HepG2 (cell line): Measurements from ENCODE around the gene MBOAT7. TPM values are rescaled to one million over a fixed set of nuclear protein-coding genes. Genes with fewer than 3 reads are reported as not detected.

Experiments used
- ATAC-seq: fragments of 200-7000 bp; cut with Tn5 transposase; 3 replicates; pipeline ENCODE4 v1.9.1; 2020; ENCODE audit warnings: mild to moderate bottlenecking, moderate library complexity
- BruUV-seq: library from RNA; stranded (reverse); fragments of 400-500 nt; replicated peaks from 2 replicates; lab custom pipeline; 2021; lab: Mats Ljungman, UMichigan
- CTCF ChIA-PET: fragments of 300-600 bp; formaldehyde crosslinking; extraction: SDS; loops from one replicate; lab custom pipeline; 2021; ENCODE audit warnings: low total read pairs, inconsistent platforms, low intra/inter-chr PET ratio; lab: Yijun Ruan, JAX
- POLR2A ChIA-PET: fragments of 350-600 bp; sonication (Branson Sonifier 250); formaldehyde crosslinking; loops from one replicate; lab custom pipeline; 2020; ENCODE audit warnings: antibody characterized with exemption, inconsistent platforms; lab: Yijun Ruan, JAX
- DNase-seq: peaks from one replicate; pipeline ENCODE4 v3.0.0-alpha.2; 2015; ENCODE audit warnings: low spot score
- FAIRE-seq: peaks from 3 replicates; lab custom pipeline; 2011; peaks lifted over from hg19 to GRCh38; lab: Jason Lieb, UNC
- H2AFZ ChIP-seq: one replicate; pipeline ENCODE4 v1.6.1; 2011; ENCODE audit warnings: low read length, inconsistent platforms
- H3K27ac ChIP-seq: fragments of 300-600 bp; 3 replicates; pipeline ENCODE4 v1.8.0; 2011; ENCODE audit warnings: mixed run types, mild to moderate bottlenecking, mixed read lengths, low read length, inconsistent platforms; ENCODE audit not compliant: insufficient read depth; ENCODE audit errors: extremely low read length
- H3K27me3 ChIP-seq, 2 experiments: fragments of 200-600 bp in 1 of 2; 2 replicates in 1 of 2; 3 replicates in 1 of 2; pipeline versions ENCODE4 v1.6.0 to v1.8.0; 2011; ENCODE audit warnings: low read length in 2 of 2, mild to moderate bottlenecking in 2 of 2, moderate library complexity in 2 of 2, inconsistent platforms in 1 of 2; ENCODE audit not compliant: insufficient read depth in 2 of 2, control insufficient read depth in 1 of 2
- H3K36me3 ChIP-seq, 2 experiments: fragments of 200-600 bp in 1 of 2; replicated peaks in 1 of 2; 2 replicates in 1 of 2; 3 replicates in 1 of 2; pipeline versions ENCODE4 v1.5.1 to v1.8.0; 2011; ENCODE audit warnings: low read length in 2 of 2, inconsistent platforms in 1 of 2; ENCODE audit not compliant: insufficient read depth in 2 of 2, control insufficient read depth in 1 of 2
- H3K4me1 ChIP-seq: 2 replicates; pipeline ENCODE4 v1.5.1; 2012; ENCODE audit warnings: low read length, inconsistent platforms; ENCODE audit not compliant: insufficient read depth
- H3K4me2 ChIP-seq: 2 replicates; pipeline ENCODE4 v1.6.0; 2011; ENCODE audit warnings: low read depth, low read length, inconsistent platforms
- H3K4me3 ChIP-seq, 3 experiments: fragments of 200-600 bp in 1 of 3; sonication (generic), shearing (Covaris generic) in 1 of 3; replicated peaks in 1 of 3; 2 replicates each; pipeline ENCODE4 v1.5.1; 2011 to 2016; ENCODE audit warnings: low read length in 3 of 3, inconsistent platforms in 2 of 3, low read depth in 2 of 3, mild to moderate bottlenecking in 2 of 3, control low read depth in 1 of 3, mixed read lengths in 1 of 3; ENCODE audit not compliant: insufficient read depth in 1 of 3
- H3K79me2 ChIP-seq: one replicate; pipeline ENCODE4 v1.6.1; 2011; ENCODE audit warnings: low read length, inconsistent platforms; ENCODE audit not compliant: insufficient read depth
- H3K9ac ChIP-seq: 2 replicates; pipeline ENCODE4 v1.6.0; 2011; ENCODE audit warnings: mild to moderate bottlenecking, low read depth, low read length, inconsistent platforms; ENCODE audit not compliant: insufficient read depth
- H3K9me3 ChIP-seq: 2 replicates; pipeline ENCODE4 v1.5.1; 2012; ENCODE audit warnings: mild to moderate bottlenecking, low read length
- H4K20me1 ChIP-seq: 2 replicates; pipeline ENCODE4 v1.6.0; 2011; ENCODE audit warnings: inconsistent platforms, mild to moderate bottlenecking, low read length, moderate library complexity; ENCODE audit not compliant: insufficient read depth
- NCOA2 ChIP-seq: sonication (generic); formaldehyde crosslinking; IDR thresholded peaks from 2 replicates; pipeline ENCODE4 v1.8.0; 2022; ENCODE audit warnings: inconsistent platforms
- NKX3-1 ChIP-seq: sonication (generic); formaldehyde crosslinking; IDR thresholded peaks from 2 replicates; pipeline ENCODE4 v1.5.0; 2020; ENCODE audit warnings: missing genetic modification reagents
- PHF8 ChIP-seq: sonication (generic); formaldehyde crosslinking; IDR thresholded peaks from 2 replicates; pipeline ENCODE4 v1.5.0; 2020; ENCODE audit warnings: missing genetic modification reagents
- ZBTB7A ChIP-seq: sonication (generic); formaldehyde crosslinking; IDR thresholded peaks from 2 replicates; pipeline ENCODE4 v1.8.0; 2022; ENCODE audit warnings: mild to moderate bottlenecking, missing genetic modification reagents
- ZNF530 ChIP-seq: sonication (generic); formaldehyde crosslinking; IDR thresholded peaks from 2 replicates; pipeline ENCODE4 v1.5.0; 2020; ENCODE audit warnings: low read depth, mild to moderate bottlenecking, missing genetic modification reagents
- ZNF792 ChIP-seq: IDR thresholded peaks from 2 replicates; pipeline ENCODE4 v1.6.1; 2016
- WGBS: methylation state at CpG from one replicate; pipeline ENCODE4 v1.1.6; 2017; ENCODE audit warnings: low lambda C conversion rate; 5-methylcytosine and 5-hydroxymethylcytosine counted together
- in situ Hi-C: cut with HindIII; loops from 2 replicates; pipeline ENCODE4 v1.10.0; 2017; ENCODE audit warnings: low pct_unique_long_range_greater_than_20kb; ENCODE audit not compliant: extremely low pct_ligation_motif_present
- intact Hi-C: fragments of 100-400 bp; cut with micrococcal nuclease; formaldehyde crosslinking; loops from one replicate; pipeline ENCODE4 v1.10.0; 2022; ENCODE audit not compliant: unreplicated experiment
- polyA plus RNA-seq, 8 experiments: library from polyadenylated mRNA; depleted of rRNA in 3 of 8; stranded (reverse) in 7 of 8; unstranded in 1 of 8; fragments of >200 nt; fragmentation: Illumina TruSeq in 4 of 8; extraction: Trizol in 4 of 8; gene quantifications; 2 replicates each; pipeline versions ENCODE4 v1.2.1 to v1.2.3, GENCODE V29; 2011 to 2016; ENCODE audit warnings: low read depth in 4 of 8, missing spikeins in 1 of 8, mixed read lengths in 1 of 8; ENCODE audit not compliant: insufficient read depth in 1 of 8
- total RNA-seq, 5 experiments: library from RNA; depleted of rRNA; stranded (reverse); fragments of >200 nt; fragmentation: Illumina TruSeq; extraction: Trizol; gene quantifications; 2 replicates each; pipeline ENCODE4 v1.2.3, GENCODE V29; 2016; ENCODE audit warnings: low read depth in 1 of 5
- TF ChIP-seq, protein P1 (sequence below): sonication (generic); formaldehyde crosslinking; IDR thresholded peaks from 2 replicates; pipeline ENCODE4 v1.5.0; 2020; ENCODE audit warnings: missing genetic modification reagents
- TF ChIP-seq, protein P2 (sequence below): sonication (generic); formaldehyde crosslinking; IDR thresholded peaks from 2 replicates; pipeline ENCODE4 v1.4.0; 2020; ENCODE audit warnings: mild to moderate bottlenecking, missing genetic modification reagents, borderline replicate concordance
- TF ChIP-seq, protein P3 (sequence below): sonication (generic); formaldehyde crosslinking; IDR thresholded peaks from 2 replicates; pipeline ENCODE4 v1.4.0; 2020; ENCODE audit warnings: low read depth, missing genetic modification reagents

MBOAT7 gene
- total and polyA plus RNA-seq, 2 of the 13 experiments (the other 11 are each of a cell fraction or from before 2014, with no cell fraction given) = 22.2 to 25.5 TPM

DNA sequence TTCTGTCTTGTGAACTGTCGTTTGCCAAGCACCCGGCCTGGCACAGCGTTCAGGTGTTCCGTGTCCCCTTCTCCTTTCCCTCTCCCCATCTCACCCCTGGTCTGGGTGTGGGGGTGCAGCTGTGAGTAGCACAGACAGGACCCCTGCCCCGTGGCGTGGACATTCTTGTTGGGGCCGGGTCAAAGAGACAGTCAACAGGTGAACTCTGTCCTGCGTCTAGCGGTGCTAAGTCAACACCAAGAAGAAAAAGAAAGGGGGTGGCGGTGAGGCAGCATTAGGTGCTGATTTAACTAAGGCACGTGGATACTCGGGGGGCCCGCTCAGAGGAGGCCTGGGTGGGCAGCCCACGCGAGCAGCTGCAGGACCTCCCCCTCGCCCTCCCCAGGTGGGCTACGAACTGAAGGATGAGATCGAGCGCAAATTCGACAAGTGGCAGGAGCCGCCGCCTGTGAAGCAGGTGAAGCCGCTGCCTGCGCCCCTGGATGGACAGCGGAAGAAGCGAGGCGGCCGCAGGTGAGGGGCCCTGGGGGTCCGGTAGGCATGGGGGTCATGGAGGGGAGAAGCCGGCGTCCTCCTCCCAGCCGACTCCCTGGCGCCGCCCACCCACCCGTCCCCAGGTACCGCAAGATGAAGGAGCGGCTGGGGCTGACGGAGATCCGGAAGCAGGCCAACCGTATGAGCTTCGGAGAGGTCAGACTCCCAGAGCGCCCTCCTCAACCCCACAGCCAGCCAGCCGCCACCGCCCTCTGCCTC is 61.5 kb downstream of the MBOAT7 start:
- POLR2A ChIA-PET = no interaction called here
- H3K9ac ChIP-seq = no peak overlapping the region
- FAIRE-seq = no peak
- no TSS peak for BruUV-seq
- H3K36me3 ChIP-seq = peaks cover 15 to 56% of the 10 kb centered on the region in 2 experiments; a peak in 4 of 5 replicates
- ATAC-seq = no peak
- H2AFZ ChIP-seq = no peak overlapping the region
- WGBS = 94% methylated on average over 37 of the region's 44 CpGs
- DNase-seq = no peak
- H3K9me3 ChIP-seq = no peaks in the 10 kb centered on the region
- no peaks in the 10 kb centered on the region for H3K4me1 ChIP-seq
- in situ Hi-C loops (no loop called here), intact Hi-C loops (no loop called here)
- H4K20me1 ChIP-seq = no peaks in the 10 kb centered on the region
- H3K27ac ChIP-seq = no peak overlapping the region
- no peak overlapping the region for H3K4me2 ChIP-seq
- H3K27me3 ChIP-seq = no peaks in the 10 kb centered on the region
- no peak for TF ChIP-seq ZBTB7A
- TF ChIP-seq, protein P1, sequence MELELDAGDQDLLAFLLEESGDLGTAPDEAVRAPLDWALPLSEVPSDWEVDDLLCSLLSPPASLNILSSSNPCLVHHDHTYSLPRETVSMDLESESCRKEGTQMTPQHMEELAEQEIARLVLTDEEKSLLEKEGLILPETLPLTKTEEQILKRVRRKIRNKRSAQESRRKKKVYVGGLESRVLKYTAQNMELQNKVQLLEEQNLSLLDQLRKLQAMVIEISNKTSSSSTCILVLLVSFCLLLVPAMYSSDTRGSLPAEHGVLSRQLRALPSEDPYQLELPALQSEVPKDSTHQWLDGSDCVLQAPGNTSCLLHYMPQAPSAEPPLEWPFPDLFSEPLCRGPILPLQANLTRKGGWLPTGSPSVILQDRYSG (CRISPR knock-in tag) = no peak
- no peak for TF ChIP-seq NCOA2 (CRISPR knock-in tag)
- TF ChIP-seq PHF8 (CRISPR knock-in tag) = no peak
- TF ChIP-seq ZNF792 = no peak
- CTCF ChIA-PET = no interaction called here
- no peaks in the 10 kb centered on the region for H3K79me2 ChIP-seq
- H3K4me3 ChIP-seq = no peak overlapping the region

DNA sequence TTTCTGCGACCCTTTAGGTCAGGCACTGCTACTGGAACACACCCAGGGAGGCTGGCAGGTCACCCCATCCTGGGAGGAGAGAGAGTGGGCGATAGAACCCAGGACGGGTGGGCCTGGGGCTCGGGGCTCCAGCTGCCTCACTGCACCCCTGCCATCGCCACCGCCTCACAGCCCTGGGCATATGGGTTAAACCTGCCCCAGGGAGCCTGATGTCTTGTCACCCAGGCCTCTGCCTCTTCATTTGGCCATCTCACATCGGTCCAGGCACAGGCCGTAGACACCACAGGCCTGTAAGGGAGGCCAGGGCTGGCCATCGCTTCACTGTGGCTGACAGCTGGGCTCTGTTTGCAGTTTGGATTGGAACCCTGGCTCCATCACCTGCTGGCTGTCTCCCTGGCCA is 63.7 kb downstream of the MBOAT7 start:
- POLR2A ChIA-PET = no interaction called here
- no peak overlapping the region for H3K27ac ChIP-seq
- in situ Hi-C loops = no loop called here
- TF ChIP-seq, protein P2, sequence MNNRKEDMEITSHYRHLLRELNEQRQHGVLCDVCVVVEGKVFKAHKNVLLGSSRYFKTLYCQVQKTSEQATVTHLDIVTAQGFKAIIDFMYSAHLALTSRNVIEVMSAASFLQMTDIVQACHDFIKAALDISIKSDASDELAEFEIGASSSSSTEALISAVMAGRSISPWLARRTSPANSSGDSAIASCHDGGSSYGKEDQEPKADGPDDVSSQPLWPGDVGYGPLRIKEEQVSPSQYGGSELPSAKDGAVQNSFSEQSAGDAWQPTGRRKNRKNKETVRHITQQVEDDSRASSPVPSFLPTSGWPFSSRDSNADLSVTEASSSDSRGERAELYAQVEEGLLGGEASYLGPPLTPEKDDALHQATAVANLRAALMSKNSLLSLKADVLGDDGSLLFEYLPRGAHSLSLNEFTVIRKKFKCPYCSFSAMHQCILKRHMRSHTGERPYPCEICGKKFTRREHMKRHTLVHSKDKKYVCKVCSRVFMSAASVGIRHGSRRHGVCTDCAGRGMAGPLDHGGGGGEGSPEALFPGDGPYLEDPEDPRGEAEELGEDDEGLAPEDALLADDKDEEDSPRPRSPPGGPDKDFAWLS (CRISPR knock-in tag) = no peak
- TF ChIP-seq ZNF792 (no peak), NKX3-1 (no peak), ZNF530 (CRISPR knock-in tag) (no peak)
- TF ChIP-seq, protein P3, sequence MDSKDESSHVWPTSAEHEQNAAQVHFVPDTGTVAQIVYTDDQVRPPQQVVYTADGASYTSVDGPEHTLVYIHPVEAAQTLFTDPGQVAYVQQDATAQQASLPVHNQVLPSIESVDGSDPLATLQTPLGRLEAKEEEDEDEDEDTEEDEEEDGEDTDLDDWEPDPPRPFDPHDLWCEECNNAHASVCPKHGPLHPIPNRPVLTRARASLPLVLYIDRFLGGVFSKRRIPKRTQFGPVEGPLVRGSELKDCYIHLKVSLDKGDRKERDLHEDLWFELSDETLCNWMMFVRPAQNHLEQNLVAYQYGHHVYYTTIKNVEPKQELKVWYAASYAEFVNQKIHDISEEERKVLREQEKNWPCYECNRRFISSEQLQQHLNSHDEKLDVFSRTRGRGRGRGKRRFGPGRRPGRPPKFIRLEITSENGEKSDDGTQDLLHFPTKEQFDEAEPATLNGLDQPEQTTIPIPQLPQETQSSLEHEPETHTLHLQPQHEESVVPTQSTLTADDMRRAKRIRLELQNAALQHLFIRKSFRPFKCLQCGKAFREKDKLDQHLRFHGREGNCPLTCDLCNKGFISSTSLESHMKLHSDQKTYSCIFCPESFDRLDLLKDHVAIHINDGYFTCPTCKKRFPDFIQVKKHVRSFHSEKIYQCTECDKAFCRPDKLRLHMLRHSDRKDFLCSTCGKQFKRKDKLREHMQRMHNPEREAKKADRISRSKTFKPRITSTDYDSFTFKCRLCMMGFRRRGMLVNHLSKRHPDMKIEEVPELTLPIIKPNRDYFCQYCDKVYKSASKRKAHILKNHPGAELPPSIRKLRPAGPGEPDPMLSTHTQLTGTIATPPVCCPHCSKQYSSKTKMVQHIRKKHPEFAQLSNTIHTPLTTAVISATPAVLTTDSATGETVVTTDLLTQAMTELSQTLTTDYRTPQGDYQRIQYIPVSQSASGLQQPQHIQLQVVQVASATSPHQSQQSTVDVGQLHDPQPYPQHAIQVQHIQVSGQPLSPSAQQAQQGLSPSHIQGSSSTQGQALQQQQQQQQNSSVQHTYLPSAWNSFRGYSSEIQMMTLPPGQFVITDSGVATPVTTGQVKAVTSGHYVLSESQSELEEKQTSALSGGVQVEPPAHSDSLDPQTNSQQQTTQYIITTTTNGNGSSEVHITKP (CRISPR knock-in tag) = no peak
- TF ChIP-seq, all 625 proteins: peak for 0
- no TSS peak for BruUV-seq
- DNase-seq = no peak
- Histone ChIP-seq H3K4me2 (no peak overlapping the region), H3K79me2 (no peaks in the 10 kb centered on the region), H3K4me1 (no peaks in the 10 kb centered on the region), H3K36me3 (peaks cover 23 to 67% of the 10 kb centered on the region in 2 experiments; a peak in 4 of 5 replicates), H3K27me3 (no peaks in the 10 kb centered on the region), H2AFZ (no peak overlapping the region), H3K9me3 (no peaks in the 10 kb centered on the region), H3K4me3 (no peak overlapping the region), H4K20me1 (no peaks in the 10 kb centered on the region), H3K9ac (no peak overlapping the region)
- ATAC-seq = no peak
- intact Hi-C loops = no loop called here
- CTCF ChIA-PET = no interaction called here
- 100% methylated on average over 1 of the region's 9 CpGs for WGBS
- FAIRE-seq = no peak
